K562 (cell line): ENCODE results near the gene SLC7A6. TPM values are rescaled to one million over a fixed set of nuclear protein-coding genes. Genes with fewer than 3 reads are reported as not detected.

Experiments used
- ATAC-seq: fragments of 200-7000 bp; cut with Tn5 transposase; 3 replicates; pipeline ENCODE4 v1.9.1; 2020; ENCODE audit warnings: moderate library complexity
- BruUV-seq: library from RNA; stranded (reverse); fragments of 400-500 nt; replicated peaks from 2 replicates; lab custom pipeline; 2021; lab: Mats Ljungman, UMichigan
- CTCF ChIA-PET: fragments of 300-600 bp; formaldehyde crosslinking; extraction: SDS; loops from one replicate; lab custom pipeline; 2021; ENCODE audit warnings: low intra/inter-chr PET ratio; lab: Yijun Ruan, JAX
- POLR2A ChIA-PET: fragments of 300-600, 350-650 bp; sonication (Branson Sonifier 250); formaldehyde crosslinking; extraction: SDS; loops from one replicate; lab custom pipeline; 2021; ENCODE audit warnings: antibody characterized with exemption, inconsistent platforms; lab: Yijun Ruan, JAX
- DNase-seq, 4 experiments: peaks; one replicate each; pipeline versions ENCODE4 v3.0.0 to v3.0.0-alpha.2; 2011 to 2018; ENCODE audit warnings: low spot score in 3 of 4, mixed read lengths in 3 of 4; ENCODE audit errors: extremely low read depth in 1 of 4
- FAIRE-seq: peaks from 2 replicates; lab custom pipeline; 2011; peaks lifted over from hg19 to GRCh38; lab: Jason Lieb, UNC
- H2AFZ ChIP-seq: 2 replicates; pipeline ENCODE4 v1.6.0; 2011; ENCODE audit warnings: low read depth, low read length, control low read depth, inconsistent platforms
- H3K27ac ChIP-seq: fragments of 200-600 bp; 3 replicates; pipeline ENCODE4 v1.8.0; 2011; ENCODE audit warnings: low read depth, mild to moderate bottlenecking, control low read depth, inconsistent platforms, low read length, moderate library complexity, mixed read lengths; ENCODE audit errors: extremely low read depth
- H3K27me3 ChIP-seq, 2 experiments: fragments of 300-600 bp in 1 of 2; 2 replicates in 1 of 2; 3 replicates in 1 of 2; pipeline versions ENCODE4 v1.6.0 to v1.8.0; 2011; ENCODE audit warnings: inconsistent platforms in 2 of 2, low read length in 2 of 2, mild to moderate bottlenecking in 1 of 2, mixed read lengths in 1 of 2, moderate library complexity in 1 of 2; ENCODE audit not compliant: control insufficient read depth in 2 of 2, insufficient read depth in 2 of 2
- H3K36me3 ChIP-seq: fragments of 300-600 bp; 3 replicates; pipeline ENCODE4 v1.8.0; 2011; ENCODE audit warnings: mild to moderate bottlenecking, low read length, inconsistent platforms; ENCODE audit not compliant: control insufficient read depth, insufficient read depth
- H3K4me1 ChIP-seq, 2 experiments: fragments of 200-600 bp in 1 of 2; replicated peaks in 1 of 2; 2 replicates in 1 of 2; 3 replicates in 1 of 2; pipeline versions ENCODE4 v1.5.1 to v1.8.0; 2011; ENCODE audit warnings: inconsistent platforms in 2 of 2, low read length in 2 of 2, mild to moderate bottlenecking in 1 of 2, mixed read lengths in 1 of 2, moderate library complexity in 1 of 2; ENCODE audit not compliant: control insufficient read depth in 2 of 2, insufficient read depth in 2 of 2
- H3K4me2 ChIP-seq: 2 replicates; pipeline ENCODE4 v1.6.1; 2011; ENCODE audit warnings: low read length, control low read depth, inconsistent platforms, mixed read lengths; ENCODE audit not compliant: insufficient read depth
- H3K4me3 ChIP-seq: fragments of 200-600 bp; sonication (generic), shearing (Covaris generic); 2 replicates; pipeline ENCODE4 v1.5.1; 2016; ENCODE audit warnings: control low read depth, inconsistent platforms
- H3K79me2 ChIP-seq: fragments of 200-600 bp; 3 replicates; pipeline ENCODE4 v1.8.0; 2011; ENCODE audit warnings: low read length, inconsistent platforms; ENCODE audit not compliant: control insufficient read depth, insufficient read depth
- H3K9ac ChIP-seq, 2 experiments: 2 replicates each; pipeline versions ENCODE4 v1.6.0 to v1.6.1; 2011; ENCODE audit warnings: low read depth in 2 of 2, low read length in 2 of 2, control low read depth in 1 of 2, inconsistent platforms in 1 of 2, mild to moderate bottlenecking in 1 of 2, mixed read lengths in 1 of 2; ENCODE audit not compliant: insufficient read depth in 1 of 2
- H3K9me1 ChIP-seq: one replicate; pipeline ENCODE4 v1.6.0; 2011; ENCODE audit warnings: inconsistent platforms, mild to moderate bottlenecking, low read length, moderate library complexity; ENCODE audit not compliant: control insufficient read depth, insufficient read depth
- H3K9me3 ChIP-seq: replicated peaks from 2 replicates; pipeline ENCODE4 v1.5.1; 2011; ENCODE audit warnings: low read depth, low read length, inconsistent platforms; ENCODE audit not compliant: control insufficient read depth, insufficient read depth
- H4K20me1 ChIP-seq: replicated peaks from 2 replicates; pipeline ENCODE4 v1.6.1; 2011; ENCODE audit warnings: low read length, inconsistent platforms, mixed read lengths; ENCODE audit not compliant: control insufficient read depth, insufficient read depth
- AFF4 ChIP-seq: sonication (generic); formaldehyde crosslinking; IDR thresholded peaks from 2 replicates; pipeline ENCODE4 v1.8.0; 2023; ENCODE audit warnings: mild to moderate bottlenecking, missing genetic modification reagents
- ARID1B ChIP-seq: fragments of 450-650 bp; IDR thresholded peaks from 2 replicates; pipeline ENCODE4 v1.6.1; 2016; ENCODE audit warnings: antibody characterized with exemption, mild to moderate bottlenecking, inconsistent platforms
- CREB3 ChIP-seq: fragments of 450-650 bp; conservative IDR thresholded peaks from 2 replicates; pipeline ENCODE4 v1.6.1; 2016; ENCODE audit warnings: missing genetic modification characterization, low read depth, mild to moderate bottlenecking, missing compliant biosample characterization, moderate library complexity
- ETV5 ChIP-seq: sonication (generic); formaldehyde crosslinking; IDR thresholded peaks from 2 replicates; pipeline ENCODE4 v1.4.0; 2020; ENCODE audit warnings: low read depth, mild to moderate bottlenecking, missing genetic modification reagents
- PATZ1 ChIP-seq: fragments of 250-450 bp; sonication (Bioruptor Pico); IDR thresholded peaks from 2 replicates; pipeline ENCODE4 v1.5.0; 2020; ENCODE audit warnings: mild to moderate bottlenecking, borderline replicate concordance
- SP1 ChIP-seq: sonication (generic); formaldehyde crosslinking; IDR thresholded peaks from 2 replicates; pipeline ENCODE4 v1.8.1; 2022; ENCODE audit warnings: mild to moderate bottlenecking, missing genetic modification reagents
- TAF7 ChIP-seq: fragments of 450-650 bp; IDR thresholded peaks from 2 replicates; pipeline ENCODE4 v1.6.1; 2016; ENCODE audit warnings: missing genetic modification characterization, missing compliant biosample characterization
- TBL1XR1 ChIP-seq, 2 experiments: IDR thresholded peaks; 2 replicates each; pipeline ENCODE4 v1.6.1; 2012; ENCODE audit warnings: improper control_type of control experiment in 2 of 2, low read length in 2 of 2, mild to moderate bottlenecking in 1 of 2
- TEAD2 ChIP-seq: fragments of 450-650 bp; IDR thresholded peaks from 2 replicates; pipeline ENCODE4 v1.6.1; 2016; ENCODE audit warnings: missing genetic modification characterization, control low read depth, missing compliant biosample characterization
- U2AF1 ChIP-seq: fragments of 200-400 bp; formaldehyde crosslinking; optimal IDR thresholded peaks from 2 replicates; pipeline ENCODE3; 2017; ENCODE audit warnings: mild to moderate bottlenecking, low read depth, low read length, moderate library complexity
- ZC3H4 ChIP-seq: sonication (generic); formaldehyde crosslinking; IDR thresholded peaks from 2 replicates; pipeline ENCODE4 v1.9.0; 2021; ENCODE audit warnings: missing genetic modification reagents, borderline replicate concordance
- ZNF134 ChIP-seq: fragments of 250-450 bp; sonication (Bioruptor Pico); conservative IDR thresholded peaks from 2 replicates; pipeline ENCODE4 v1.4.0; 2020
- ZNF280A ChIP-seq: fragments of 450-650 bp; IDR thresholded peaks from 2 replicates; pipeline ENCODE4 v1.6.1; 2018; ENCODE audit warnings: mild to moderate bottlenecking, low read depth; ENCODE audit not compliant: partially characterized antibody
- WGBS: fragments of 100-300 bp; shearing (Covaris generic); methylation state at CpG from one replicate; pipeline ENCODE4 v1.1.6; 2016; ENCODE audit warnings: low coverage, mixed read lengths; ENCODE audit not compliant: insufficient coverage; ENCODE audit errors: missing lambda C conversion rate; 5-methylcytosine and 5-hydroxymethylcytosine counted together
- in situ Hi-C: fragments of 300-500 bp; cut with MboI; formaldehyde crosslinking; loops from 4 replicates; pipeline ENCODE4 v1.15.0; 2018; ENCODE audit warnings: inconsistent platforms, mixed read lengths
- intact Hi-C: fragments of 100-400 bp; cut with micrococcal nuclease; formaldehyde crosslinking; loops from 2 replicates; pipeline ENCODE4 v1.14.2; 2022
- polyA plus RNA-seq, 8 experiments: library from polyadenylated mRNA; depleted of rRNA in 4 of 8; stranded (reverse) in 5 of 8; unstranded in 3 of 8; fragments of >200 nt; fragmentation: Nextera tagmentation in 2 of 8; fragmentation: Illumina TruSeq in 1 of 8; extraction: Ambion mirVana in 2 of 8; extraction: Trizol in 1 of 8; gene quantifications; 2 replicates each; pipeline versions ENCODE4 v1.2.1 to v1.2.3, GENCODE V29; 2011 to 2014; ENCODE audit warnings: inconsistent platforms in 1 of 8, missing spikeins in 1 of 8
- total RNA-seq, 7 experiments: library from RNA; depleted of rRNA in 6 of 7; stranded (reverse); fragments of >200 nt in 6 of 7; fragmentation: Illumina TruSeq in 2 of 7; extraction: Trizol in 2 of 7; gene quantifications; 2 replicates each; pipeline versions ENCODE4 v1.2.1 to v1.2.3, GENCODE V29; 2011 to 2021; ENCODE audit warnings: low replicate concordance in 1 of 7

Gene SLC7A6
- total and polyA plus RNA-seq, 9 of the 15 experiments (the other 6 are each of a cell fraction or from before 2014, with no cell fraction given), result 12.6 to 60.1 (median 29.8) TPM

- TF ChIP-seq AFF4 (CRISPR knock-in tag), result no peak
These were observed 74.9 kb downstream of the SLC7A6 start (continued) for GRCh38 chr16:68339214-68339613.

- intact Hi-C loops, result no loop called here
- no peak for TF ChIP-seq U2AF1
- TF ChIP-seq ARID1B, result no peak
- no peak for TF ChIP-seq SP1 (CRISPR knock-in tag)
- TF ChIP-seq ZNF280A, result no peak
- no peak for TF ChIP-seq ZC3H4 (CRISPR knock-in tag)
- TF ChIP-seq TEAD2 (tag), result no peak
- no peak for TF ChIP-seq ETV5 (CRISPR knock-in tag)
- TF ChIP-seq TAF7 (tag), result no peak
- no peak for TF ChIP-seq CREB3
- TF ChIP-seq ZNF134 (CRISPR knock-in tag), result no peak
- TF ChIP-seq TBL1XR1 (IDR thresholded peaks at IDR 0.05; ENCODE audit: low read length in 2 of 2), result no peak
- TF ChIP-seq PATZ1 (CRISPR knock-in tag), result no peak
These were observed 78.3 kb downstream of the SLC7A6 start for GRCh38 chr16:68342620-68343019.

More at GRCh38 chr16:68342620-68343019, 78.3 kb downstream of the SLC7A6 start:
- POLR2A ChIA-PET, result interaction anchor here (0.6 kb wide), 1 partner anchor 10 kb away, joined by 3 read pairs; no protein-coding TSS in a partner anchor
- no peaks in the 10 kb centered on the region for H3K9me1 ChIP-seq
- CTCF ChIA-PET, result no interaction called here
- no peak overlapping the region for H3K9ac ChIP-seq
- 91% methylated on average over 7 of the region's 7 CpGs for WGBS
- H3K36me3 ChIP-seq, result peaks cover 93% of the 10 kb centered on the region
- BruUV-seq, result no TSS peak
- H3K4me2 ChIP-seq, result no peak overlapping the region
- no peaks in the 10 kb centered on the region for H3K79me2 ChIP-seq
- no peak overlapping the region for H2AFZ ChIP-seq
- H3K9me3 ChIP-seq, result no peaks in the 10 kb centered on the region
- FAIRE-seq (no peak), ATAC-seq (no peak), DNase-seq (no peak)
- peaks cover 3 to 6% of the 10 kb centered on the region in 2 experiments; a peak in 3 of 5 replicates for H3K4me1 ChIP-seq
- no peaks in the 10 kb centered on the region for H3K27me3 ChIP-seq
- in situ Hi-C loops, result no loop called here
- no peak overlapping the region for H3K27ac ChIP-seq
- no peaks in the 10 kb centered on the region; the same call in 1 of the 2 replicates for H4K20me1 ChIP-seq
- H3K4me3 ChIP-seq, result no peak overlapping the region
